GM18873 (cell line): Measurements from ENCODE around the gene KIR2DL4.
"Not testable (repeated sequence)": the region's sequence is repeated elsewhere in the genome, so short reads cannot be mapped to it uniquely, and the experiment has no call there.

Experiments
- ATAC-seq: cut with Tn5 transposase; IDR thresholded peaks from one replicate; pipeline ENCODE4 v1.9.1; 2021; ENCODE audit warnings: mild to moderate bottlenecking, moderate library complexity, moderate number of reproducible peaks; ENCODE audit not compliant: unreplicated experiment, low FRiP score

Gene KIR2DL4

GRCh38 chr19:54804101-54804500 is 691 bp downstream of the KIR2DL4 start:
- ATAC-seq = no peak

- ATAC-seq = no peak
Observed at GRCh38 chr19:54804571-54804970, 1.2 kb downstream of the KIR2DL4 start.

GRCh38 chr19:54805665-54806515 is 2.5 kb downstream of the KIR2DL4 start:
- ATAC-seq = no peak

- no peak for ATAC-seq
Observed at GRCh38 chr19:54806516-54806838, 3.1 kb downstream of the KIR2DL4 start.

GRCh38 chr19:54814571-54814970 is 11.2 kb downstream of the KIR2DL4 start:
- not testable (repeated sequence) for ATAC-seq

GRCh38 chr19:54816251-54816650 is 12.8 kb downstream of the KIR2DL4 start, which contains the start of gene KIR3DL1:
TSS of gene KIR3DL1 (plus strand) at chr19:54816468.
- not testable (repeated sequence) for ATAC-seq

GRCh38 chr19:54817670-54818536 is 14.5 kb downstream of the KIR2DL4 start:
- ATAC-seq = no peak

- not testable (repeated sequence) for ATAC-seq
Observed at GRCh38 chr19:54824416-54824815, 21.0 kb downstream of the KIR2DL4 start.

- ATAC-seq = not testable (repeated sequence)
Observed at GRCh38 chr19:54825326-54825725, 21.9 kb downstream of the KIR2DL4 start.

GRCh38 chr19:54828064-54828463 is 24.7 kb downstream of the KIR2DL4 start:
- ATAC-seq = not testable (repeated sequence)

GRCh38 chr19:54832496-54832895 is 29.1 kb downstream of the KIR2DL4 start, which contains the start of gene KIR2DS4:
TSS of gene KIR2DS4 (plus strand) at chr19:54832676.
- ATAC-seq = not testable (repeated sequence)

GRCh38 chr19:54835126-54835525 is 31.7 kb downstream of the KIR2DL4 start:
- not testable (repeated sequence) for ATAC-seq

- ATAC-seq = not testable (repeated sequence)
Observed at GRCh38 chr19:54837522-54837921, 34.1 kb downstream of the KIR2DL4 start.

- not testable (repeated sequence) for ATAC-seq
Observed at GRCh38 chr19:54843171-54843570, 39.8 kb downstream of the KIR2DL4 start.

GRCh38 chr19:54850061-54850640 is 46.7 kb downstream of the KIR2DL4 start, which contains the start of gene KIR3DL2:
TSS of gene KIR3DL2 (plus strand) at chr19:54850443. CDS start at chr19:54850476, 33 bp downstream.
- ATAC-seq = not testable (repeated sequence)

GRCh38 chr19:54850930-54851329 is 47.5 kb downstream of the KIR2DL4 start:
- ATAC-seq = no peak

GRCh38 chr19:54851353-54851752 is 47.9 kb downstream of the KIR2DL4 start:
- no peak for ATAC-seq

GRCh38 chr19:54855241-54855640 is 51.8 kb downstream of the KIR2DL4 start:
- ATAC-seq = not testable (repeated sequence)

- not testable (repeated sequence) for ATAC-seq
Observed at GRCh38 chr19:54858476-54858875, 55.1 kb downstream of the KIR2DL4 start.

GRCh38 chr19:54859421-54859820 is 56.0 kb downstream of the KIR2DL4 start:
- not testable (repeated sequence) for ATAC-seq

GRCh38 chr19:54863459-54863858 is 60.0 kb downstream of the KIR2DL4 start:
- ATAC-seq = not testable (repeated sequence)
